ENCODE measurements around the gene NBEAL2.

The NBEAL2 gene

GRCh38 chr3:46981932-46982471, 2.5 kb downstream of the NBEAL2 start:
- DNase-seq (ENCODE audit: low read depth) = no peak
- TF ChIP-seq, protein P1, sequence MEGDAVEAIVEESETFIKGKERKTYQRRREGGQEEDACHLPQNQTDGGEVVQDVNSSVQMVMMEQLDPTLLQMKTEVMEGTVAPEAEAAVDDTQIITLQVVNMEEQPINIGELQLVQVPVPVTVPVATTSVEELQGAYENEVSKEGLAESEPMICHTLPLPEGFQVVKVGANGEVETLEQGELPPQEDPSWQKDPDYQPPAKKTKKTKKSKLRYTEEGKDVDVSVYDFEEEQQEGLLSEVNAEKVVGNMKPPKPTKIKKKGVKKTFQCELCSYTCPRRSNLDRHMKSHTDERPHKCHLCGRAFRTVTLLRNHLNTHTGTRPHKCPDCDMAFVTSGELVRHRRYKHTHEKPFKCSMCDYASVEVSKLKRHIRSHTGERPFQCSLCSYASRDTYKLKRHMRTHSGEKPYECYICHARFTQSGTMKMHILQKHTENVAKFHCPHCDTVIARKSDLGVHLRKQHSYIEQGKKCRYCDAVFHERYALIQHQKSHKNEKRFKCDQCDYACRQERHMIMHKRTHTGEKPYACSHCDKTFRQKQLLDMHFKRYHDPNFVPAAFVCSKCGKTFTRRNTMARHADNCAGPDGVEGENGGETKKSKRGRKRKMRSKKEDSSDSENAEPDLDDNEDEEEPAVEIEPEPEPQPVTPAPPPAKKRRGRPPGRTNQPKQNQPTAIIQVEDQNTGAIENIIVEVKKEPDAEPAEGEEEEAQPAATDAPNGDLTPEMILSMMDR (IDR thresholded peaks at IDR 0.05; ENCODE audit: insufficient read depth, low read depth, low read length, missing control alignments) = no peak
- H3K4me3 ChIP-seq (ENCODE audit: low read depth, low read length) = no peak overlapping the region

DNA sequence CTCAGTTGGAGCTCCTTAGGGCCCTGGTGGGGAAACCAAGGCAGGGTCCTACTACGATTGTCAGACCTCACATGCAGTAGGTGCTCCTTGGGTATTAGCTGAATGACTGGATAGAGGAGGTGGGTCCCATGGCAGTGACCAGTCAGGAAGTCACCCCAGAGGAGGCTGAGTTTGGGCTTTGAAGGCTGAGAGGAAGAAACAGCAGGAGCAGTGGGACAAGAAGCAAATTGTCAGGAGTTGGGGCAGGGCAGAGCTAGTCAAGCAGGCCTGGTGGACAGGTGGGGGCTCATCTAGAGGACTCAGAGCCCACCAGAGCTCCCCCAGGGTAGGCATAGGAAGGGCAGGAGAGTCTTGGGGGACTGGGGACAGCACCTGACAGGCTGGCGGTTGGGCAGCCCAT, 3.1 kb downstream of the NBEAL2 start:
- no peak for DNase-seq (ENCODE audit: low read depth)
- no peak overlapping the region for H3K4me3 ChIP-seq (ENCODE audit: low read depth, low read length)
- TF ChIP-seq, protein P1 (IDR thresholded peaks at IDR 0.05; ENCODE audit: insufficient read depth, low read depth, low read length, missing control alignments) = no peak

GRCh38 chr3:46984591-46985459, 5.4 kb downstream of the NBEAL2 start:
- TF ChIP-seq, protein P1 (IDR thresholded peaks at IDR 0.05; ENCODE audit: insufficient read depth, low read depth, low read length, missing control alignments) = no peak
- H3K4me3 ChIP-seq (ENCODE audit: low read depth, low read length) = no peak overlapping the region
- DNase-seq (ENCODE audit: low read depth) = no peak

- DNase-seq (ENCODE audit: low read depth) = no peak
- TF ChIP-seq, protein P1 (IDR thresholded peaks at IDR 0.05; ENCODE audit: insufficient read depth, low read depth, low read length, missing control alignments) = no peak
- H3K4me3 ChIP-seq (ENCODE audit: low read depth, low read length) = no peak overlapping the region
Observed at GRCh38 chr3:46985588-46985987, 6.1 kb downstream of the NBEAL2 start.

DNA sequence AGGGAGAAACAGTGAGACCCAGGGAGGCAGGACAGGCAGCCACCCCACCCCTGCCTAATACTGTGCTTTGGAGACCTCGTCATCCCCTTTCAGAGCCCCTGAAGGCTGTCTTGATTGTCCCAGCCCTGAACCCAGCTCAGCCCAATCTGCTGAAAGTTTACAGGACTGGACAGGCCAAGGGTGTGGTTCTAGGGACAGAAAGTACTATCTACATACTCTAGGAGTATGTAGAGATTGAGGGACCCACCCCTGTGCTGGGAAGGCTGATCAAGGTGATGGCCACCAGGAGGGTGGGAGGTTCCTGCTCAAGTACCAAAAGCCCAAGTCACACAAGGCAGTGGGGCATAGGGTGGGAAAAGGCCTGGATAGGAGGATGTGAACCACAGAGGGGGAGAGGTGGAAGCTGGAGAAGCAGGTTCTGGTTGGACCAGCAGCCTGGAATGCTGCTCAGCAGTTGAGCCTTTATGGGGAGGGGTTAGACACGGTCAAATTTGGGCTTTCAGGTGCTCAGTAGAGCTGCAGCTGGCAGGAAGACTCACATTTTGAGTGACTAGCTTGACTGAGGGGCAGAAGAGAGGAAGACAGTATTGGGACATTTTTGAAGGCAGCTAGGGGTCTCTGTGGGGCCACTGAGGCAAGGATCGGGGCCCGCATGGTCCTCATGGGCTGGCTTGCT, 6.7 kb downstream of the NBEAL2 start:
- no peak overlapping the region for H3K4me3 ChIP-seq (ENCODE audit: low read depth, low read length)
- no peak for DNase-seq (ENCODE audit: low read depth)
- TF ChIP-seq, protein P1 (IDR thresholded peaks at IDR 0.05; ENCODE audit: insufficient read depth, low read depth, low read length, missing control alignments) = no peak

GRCh38 chr3:46986782-46987310, 7.4 kb downstream of the NBEAL2 start:
- TF ChIP-seq, protein P1 (IDR thresholded peaks at IDR 0.05; ENCODE audit: insufficient read depth, low read depth, low read length, missing control alignments) = no peak
- H3K4me3 ChIP-seq (ENCODE audit: low read depth, low read length) = peak overlapping the region; percentile 47; the same call in 1 of the 2 replicates
- DNase-seq (ENCODE audit: low read depth) = no peak

Measured in GM12865 (cell line).